GM21528 (cell line): ENCODE data around the gene SP6.

Source experiments
- ATAC-seq: cut with Tn5 transposase; IDR thresholded peaks from one replicate; pipeline ENCODE4 v1.9.1; 2021; ENCODE audit warnings: mild to moderate bottlenecking, moderate library complexity; ENCODE audit not compliant: unreplicated experiment, low FRiP score

The SP6 gene

DNA sequence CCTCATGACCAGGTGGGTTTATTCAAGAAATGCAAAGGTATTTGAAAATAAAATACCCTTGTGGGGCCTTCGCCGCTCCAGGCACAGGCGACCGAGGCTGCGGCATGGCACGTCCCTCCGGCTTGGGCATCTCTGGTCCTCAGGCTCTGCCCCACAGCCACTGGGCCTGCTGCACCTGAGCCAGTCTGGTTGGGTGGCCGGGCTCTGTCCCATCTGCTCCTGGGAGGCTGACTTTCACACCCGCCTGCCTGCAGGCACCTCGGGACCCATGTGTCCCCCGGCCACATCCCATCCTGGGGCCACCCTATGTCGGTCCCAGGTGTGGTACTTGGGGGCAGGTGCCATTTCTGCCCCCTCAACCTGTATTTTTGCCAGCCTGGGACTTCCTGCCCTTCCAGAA is 50.3 kb downstream of the SP6 start:
- ATAC-seq, result no peak

DNA sequence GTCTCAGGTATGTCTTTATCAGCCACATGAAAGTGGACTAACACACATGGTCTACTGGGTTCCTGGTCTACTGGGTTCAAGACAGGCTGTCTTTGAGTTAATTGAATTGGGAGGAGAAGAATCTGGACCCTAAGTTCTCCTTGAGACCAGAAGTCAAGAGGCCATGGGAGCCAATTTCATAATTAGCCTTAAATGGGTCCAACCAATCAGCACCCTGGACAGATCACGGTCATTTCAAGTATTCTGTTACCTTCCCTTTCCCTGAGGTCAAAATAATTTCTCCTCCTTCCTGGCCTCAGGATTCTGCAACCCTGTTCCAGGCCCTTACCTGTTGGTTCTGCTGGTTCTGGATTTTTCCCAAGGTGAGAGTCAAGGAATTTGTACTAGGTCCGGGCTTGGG is 53.2 kb downstream of the SP6 start:
- ATAC-seq, result no peak
